ENCODE results near the gene FKBP6. TPM values are rescaled to one million over a fixed set of nuclear protein-coding genes. Genes with fewer than 3 reads are reported as not detected.

Gene FKBP6
- total RNA-seq, 1 donor from 2014 or later, result not detected

GRCh38 chr7:73345538-73345937 lies 17.6 kb downstream of the FKBP6 start:
- Histone ChIP-seq H3K27ac (ENCODE audit: low read depth, low read length) (no peak overlapping the region), H3K9ac (ENCODE audit: low read length) (no peak overlapping the region), H3K36me3 (ENCODE audit: insufficient read depth, low read length) (no peaks in the 10 kb centered on the region), H3K27me3 (ENCODE audit: insufficient read depth, low read length) (peaks cover 5% of the 10 kb centered on the region), H3K4me3 (ENCODE audit: insufficient read depth, low read depth, low read length) (no peak overlapping the region), H3K79me2 (ENCODE audit: insufficient read depth, low read length) (no peaks in the 10 kb centered on the region), H3K9me3 (ENCODE audit: insufficient read depth, low read depth, low read length) (no peaks in the 10 kb centered on the region), H4K20me1 (ENCODE audit: insufficient read depth, low read length) (no peaks in the 10 kb centered on the region), H2AFZ (ENCODE audit: low read depth, low read length) (no peak overlapping the region), H3K4me1 (ENCODE audit: insufficient read depth, low read length) (peaks cover 9% of the 10 kb centered on the region), H3K4me2 (ENCODE audit: low read length) (no peak overlapping the region)
- peaks cover 11% of the 10 kb centered on the region for H3K4me1 Mint-ChIP-seq (ENCODE audit: low read depth, unreplicated experiment)
- peaks cover 10% of the 10 kb centered on the region for H3K9me3 Mint-ChIP-seq (ENCODE audit: unreplicated experiment)
- H3K27me3 Mint-ChIP-seq (ENCODE audit: low read depth, unreplicated experiment), result peaks cover 8% of the 10 kb centered on the region
- TF ChIP-seq CTCF (IDR thresholded peaks at IDR 0.05; ENCODE audit: insufficient read depth, low read depth, low read length) (no peak), EZH2 (IDR thresholded peaks at IDR 0.05; ENCODE audit: insufficient read depth, low read length) (no peak)
- no peak overlapping the region for H3K4me3 Mint-ChIP-seq (ENCODE audit: unreplicated experiment)
- FAIRE-seq, result no peak
- H3K36me3 Mint-ChIP-seq (ENCODE audit: low read depth, unreplicated experiment), result no peaks in the 10 kb centered on the region
- no peak overlapping the region for H3K27ac Mint-ChIP-seq (ENCODE audit: unreplicated experiment)
- no peak for DNase-seq (ENCODE audit: low read depth)

GRCh38 chr7:73345951-73346350 lies 18.0 kb downstream of the FKBP6 start:
- H3K27me3 Mint-ChIP-seq (ENCODE audit: low read depth, unreplicated experiment), result peaks cover 7% of the 10 kb centered on the region
- no peaks in the 10 kb centered on the region for H3K36me3 Mint-ChIP-seq (ENCODE audit: low read depth, unreplicated experiment)
- H4K20me1 ChIP-seq (ENCODE audit: insufficient read depth, low read length), result no peaks in the 10 kb centered on the region
- FAIRE-seq (no peak), DNase-seq (ENCODE audit: low read depth) (no peak)
- H3K4me2 ChIP-seq (ENCODE audit: low read length), result no peak overlapping the region
- H3K9me3 Mint-ChIP-seq (ENCODE audit: unreplicated experiment), result peaks cover 10% of the 10 kb centered on the region
- H3K36me3 ChIP-seq (ENCODE audit: insufficient read depth, low read length), result no peaks in the 10 kb centered on the region
- H3K27ac ChIP-seq (ENCODE audit: low read depth, low read length), result no peak overlapping the region
- H3K27me3 ChIP-seq (ENCODE audit: insufficient read depth, low read length), result peaks cover 4% of the 10 kb centered on the region
- no peak overlapping the region for H3K27ac Mint-ChIP-seq (ENCODE audit: unreplicated experiment)
- H2AFZ ChIP-seq (ENCODE audit: low read depth, low read length), result no peak overlapping the region
- H3K4me1 ChIP-seq (ENCODE audit: insufficient read depth, low read length), result peaks cover 9% of the 10 kb centered on the region
- no peak overlapping the region for H3K4me3 Mint-ChIP-seq (ENCODE audit: unreplicated experiment)
- peaks cover 11% of the 10 kb centered on the region for H3K4me1 Mint-ChIP-seq (ENCODE audit: low read depth, unreplicated experiment)
- H3K4me3 ChIP-seq (ENCODE audit: insufficient read depth, low read depth, low read length), result no peak overlapping the region
- no peak overlapping the region for H3K9ac ChIP-seq (ENCODE audit: low read length)
- TF ChIP-seq EZH2 (IDR thresholded peaks at IDR 0.05; ENCODE audit: insufficient read depth, low read length), result no peak
- no peak for TF ChIP-seq CTCF (IDR thresholded peaks at IDR 0.05; ENCODE audit: insufficient read depth, low read depth, low read length)
- no peaks in the 10 kb centered on the region for H3K79me2 ChIP-seq (ENCODE audit: insufficient read depth, low read length)
- H3K9me3 ChIP-seq (ENCODE audit: insufficient read depth, low read depth, low read length), result no peaks in the 10 kb centered on the region

- FAIRE-seq (no peak), DNase-seq (ENCODE audit: low read depth) (no peak)
- Histone ChIP-seq H3K4me3 (ENCODE audit: insufficient read depth, low read depth, low read length) (no peak overlapping the region), H3K27me3 (ENCODE audit: insufficient read depth, low read length) (peaks cover 9% of the 10 kb centered on the region), H3K27ac (ENCODE audit: low read depth, low read length) (no peak overlapping the region), H2AFZ (ENCODE audit: low read depth, low read length) (no peak overlapping the region), H4K20me1 (ENCODE audit: insufficient read depth, low read length) (no peaks in the 10 kb centered on the region), H3K9me3 (ENCODE audit: insufficient read depth, low read depth, low read length) (peaks cover 6% of the 10 kb centered on the region), H3K36me3 (ENCODE audit: insufficient read depth, low read length) (no peaks in the 10 kb centered on the region), H3K9ac (ENCODE audit: low read length) (no peak overlapping the region), H3K4me2 (ENCODE audit: low read length) (no peak overlapping the region), H3K79me2 (ENCODE audit: insufficient read depth, low read length) (no peaks in the 10 kb centered on the region), H3K4me1 (ENCODE audit: insufficient read depth, low read length) (no peaks in the 10 kb centered on the region)
- Mint-ChIP-seq H3K36me3 (ENCODE audit: low read depth, unreplicated experiment) (peaks cover 2% of the 10 kb centered on the region), H3K27ac (ENCODE audit: unreplicated experiment) (no peak overlapping the region), H3K4me3 (ENCODE audit: unreplicated experiment) (no peak overlapping the region), H3K27me3 (ENCODE audit: low read depth, unreplicated experiment) (peaks cover 3% of the 10 kb centered on the region), H3K9me3 (ENCODE audit: unreplicated experiment) (peaks cover 17% of the 10 kb centered on the region), H3K4me1 (ENCODE audit: low read depth, unreplicated experiment) (peaks cover 6% of the 10 kb centered on the region)
- no peak for TF ChIP-seq EZH2 (IDR thresholded peaks at IDR 0.05; ENCODE audit: insufficient read depth, low read length)
- no peak for TF ChIP-seq CTCF (IDR thresholded peaks at IDR 0.05; ENCODE audit: insufficient read depth, low read depth, low read length)
These were observed 21.8 kb downstream of the FKBP6 start for GRCh38 chr7:73349763-73350162.
